ENCODE results near the gene AKT3.

Gene AKT3

DNA sequence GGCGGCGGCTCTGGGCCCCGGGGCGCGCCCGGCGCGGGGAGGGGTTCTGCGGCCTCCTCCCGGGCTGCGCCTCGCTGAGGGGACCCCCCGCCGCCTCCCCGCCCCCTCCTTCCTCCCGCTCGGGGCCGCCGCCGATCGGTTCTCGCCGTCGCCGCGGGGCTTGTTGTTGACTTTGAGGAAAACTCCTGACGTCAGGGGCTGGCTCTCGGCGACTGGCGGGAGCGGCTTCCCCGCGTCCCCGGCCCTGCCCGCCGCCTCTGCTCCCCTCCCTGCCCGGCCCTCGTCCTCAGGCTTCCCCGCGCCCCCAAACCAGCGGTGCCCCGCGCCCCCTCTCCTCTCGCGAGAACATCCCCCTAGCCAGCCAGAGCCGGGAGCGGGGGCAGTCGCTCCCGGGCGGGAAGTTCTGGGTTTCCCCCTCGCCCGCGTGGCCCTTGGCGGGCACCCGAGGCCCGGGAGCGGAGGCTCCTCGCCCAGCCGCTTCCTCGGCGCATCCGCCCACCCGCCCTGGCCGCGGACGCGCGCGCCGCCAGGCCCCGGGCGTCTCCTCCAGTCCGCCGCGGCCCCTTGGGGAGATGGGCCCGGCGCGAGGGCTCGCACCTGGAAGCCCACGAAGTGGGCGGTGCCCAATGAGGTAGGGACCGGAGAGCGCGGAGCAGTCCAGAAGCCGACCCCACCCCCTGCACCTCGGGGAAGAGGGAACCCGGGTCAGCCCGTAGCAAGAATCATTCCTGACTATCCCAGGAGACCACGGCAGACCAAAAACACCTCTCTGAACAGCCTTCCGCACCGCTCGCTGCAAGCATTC lies 611 bp upstream of the AKT3 start:
- Histone ChIP-seq H3K4me1 (ENCODE audit: insufficient read depth, low read length, poor library complexity, severe bottlenecking) (no peaks in the 10 kb centered on the region), H3K9me3 (ENCODE audit: insufficient read depth, low read depth, low read length) (no peaks in the 10 kb centered on the region), H3K9me2 (replicated peaks; ENCODE audit: low read depth, low read length) (no peaks in the 10 kb centered on the region), H2AFZ (ENCODE audit: low read length) (no peak overlapping the region), H3K36me3 (ENCODE audit: insufficient read depth, low read length) (no peaks in the 10 kb centered on the region), H3K4me3 (ENCODE audit: low read length, poor library complexity, severe bottlenecking) (no peak overlapping the region), H3K4me2 (ENCODE audit: low read depth, low read length, poor library complexity, severe bottlenecking) (no peak overlapping the region), H3K79me2 (ENCODE audit: insufficient read depth, low read length) (no peaks in the 10 kb centered on the region), H3F3A (ENCODE audit: low read depth) (no peaks in the 10 kb centered on the region), H3K9ac (ENCODE audit: low read depth, low read length, poor library complexity, severe bottlenecking) (no peak overlapping the region), H4K20me1 (ENCODE audit: insufficient read depth, low read length, poor library complexity, severe bottlenecking) (no peaks in the 10 kb centered on the region), H3K27me3 (ENCODE audit: insufficient read depth, low read length, poor library complexity, severe bottlenecking) (no peaks in the 10 kb centered on the region)
- TF ChIP-seq, protein P1, sequence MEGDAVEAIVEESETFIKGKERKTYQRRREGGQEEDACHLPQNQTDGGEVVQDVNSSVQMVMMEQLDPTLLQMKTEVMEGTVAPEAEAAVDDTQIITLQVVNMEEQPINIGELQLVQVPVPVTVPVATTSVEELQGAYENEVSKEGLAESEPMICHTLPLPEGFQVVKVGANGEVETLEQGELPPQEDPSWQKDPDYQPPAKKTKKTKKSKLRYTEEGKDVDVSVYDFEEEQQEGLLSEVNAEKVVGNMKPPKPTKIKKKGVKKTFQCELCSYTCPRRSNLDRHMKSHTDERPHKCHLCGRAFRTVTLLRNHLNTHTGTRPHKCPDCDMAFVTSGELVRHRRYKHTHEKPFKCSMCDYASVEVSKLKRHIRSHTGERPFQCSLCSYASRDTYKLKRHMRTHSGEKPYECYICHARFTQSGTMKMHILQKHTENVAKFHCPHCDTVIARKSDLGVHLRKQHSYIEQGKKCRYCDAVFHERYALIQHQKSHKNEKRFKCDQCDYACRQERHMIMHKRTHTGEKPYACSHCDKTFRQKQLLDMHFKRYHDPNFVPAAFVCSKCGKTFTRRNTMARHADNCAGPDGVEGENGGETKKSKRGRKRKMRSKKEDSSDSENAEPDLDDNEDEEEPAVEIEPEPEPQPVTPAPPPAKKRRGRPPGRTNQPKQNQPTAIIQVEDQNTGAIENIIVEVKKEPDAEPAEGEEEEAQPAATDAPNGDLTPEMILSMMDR (conservative IDR thresholded peaks at IDR 0.05; ENCODE audit: low read length) = no peak
- no peak for TF ChIP-seq EZH2phosphoT487 (IDR thresholded peaks at IDR 0.05; ENCODE audit: borderline replicate concordance)

GRCh38 chr1:243849421-243850201 lies 432 bp downstream of the AKT3 start:
- no peak overlapping the region for H2AFZ ChIP-seq (ENCODE audit: low read length)
- no peaks in the 10 kb centered on the region for H3K9me2 ChIP-seq (replicated peaks; ENCODE audit: low read depth, low read length)
- H3K36me3 ChIP-seq (ENCODE audit: insufficient read depth, low read length) = no peaks in the 10 kb centered on the region
- H3K27me3 ChIP-seq (ENCODE audit: insufficient read depth, low read length, poor library complexity, severe bottlenecking) = no peaks in the 10 kb centered on the region
- no peaks in the 10 kb centered on the region for H3K79me2 ChIP-seq (ENCODE audit: insufficient read depth, low read length)
- H3F3A ChIP-seq (ENCODE audit: low read depth) = no peaks in the 10 kb centered on the region
- no peaks in the 10 kb centered on the region for H4K20me1 ChIP-seq (ENCODE audit: insufficient read depth, low read length, poor library complexity, severe bottlenecking)
- no peaks in the 10 kb centered on the region for H3K4me1 ChIP-seq (ENCODE audit: insufficient read depth, low read length, poor library complexity, severe bottlenecking)
- H3K4me3 ChIP-seq (ENCODE audit: low read length, poor library complexity, severe bottlenecking) = no peak overlapping the region
- no peak for TF ChIP-seq EZH2phosphoT487 (IDR thresholded peaks at IDR 0.05; ENCODE audit: borderline replicate concordance)
- TF ChIP-seq, protein P1 (conservative IDR thresholded peaks at IDR 0.05; ENCODE audit: low read length) = no peak
- H3K9ac ChIP-seq (ENCODE audit: low read depth, low read length, poor library complexity, severe bottlenecking) = no peak overlapping the region
- no peak overlapping the region for H3K4me2 ChIP-seq (ENCODE audit: low read depth, low read length, poor library complexity, severe bottlenecking)
- no peaks in the 10 kb centered on the region for H3K9me3 ChIP-seq (ENCODE audit: insufficient read depth, low read depth, low read length)

- no peak overlapping the region for H3K9ac ChIP-seq (ENCODE audit: low read depth, low read length, poor library complexity, severe bottlenecking)
- no peaks in the 10 kb centered on the region for H3K9me2 ChIP-seq (replicated peaks; ENCODE audit: low read depth, low read length)
- H3K4me2 ChIP-seq (ENCODE audit: low read depth, low read length, poor library complexity, severe bottlenecking) = no peak overlapping the region
- no peaks in the 10 kb centered on the region for H3K79me2 ChIP-seq (ENCODE audit: insufficient read depth, low read length)
- H4K20me1 ChIP-seq (ENCODE audit: insufficient read depth, low read length, poor library complexity, severe bottlenecking) = no peaks in the 10 kb centered on the region
- H3K4me1 ChIP-seq (ENCODE audit: insufficient read depth, low read length, poor library complexity, severe bottlenecking) = no peaks in the 10 kb centered on the region
- H3K4me3 ChIP-seq (ENCODE audit: low read length, poor library complexity, severe bottlenecking) = no peak overlapping the region
- H3F3A ChIP-seq (ENCODE audit: low read depth) = no peaks in the 10 kb centered on the region
- no peaks in the 10 kb centered on the region for H3K36me3 ChIP-seq (ENCODE audit: insufficient read depth, low read length)
- TF ChIP-seq EZH2phosphoT487 (IDR thresholded peaks at IDR 0.05; ENCODE audit: borderline replicate concordance) = no peak
- TF ChIP-seq, protein P1 (conservative IDR thresholded peaks at IDR 0.05; ENCODE audit: low read length) = no peak
- H3K9me3 ChIP-seq (ENCODE audit: insufficient read depth, low read depth, low read length) = no peaks in the 10 kb centered on the region
- H2AFZ ChIP-seq (ENCODE audit: low read length) = no peak overlapping the region
- no peaks in the 10 kb centered on the region for H3K27me3 ChIP-seq (ENCODE audit: insufficient read depth, low read length, poor library complexity, severe bottlenecking)
These were observed 1.1 kb downstream of the AKT3 start for GRCh38 chr1:243848858-243849420.
